Heart left ventricle (tissue), 16 donors: ENCODE measurements around the gene CTAG1A. TPM values are rescaled to one million over a fixed set of nuclear protein-coding genes. Genes with fewer than 3 reads are reported as not detected.

Experiments
- ATAC-seq, 4 donors: fragments of 200-7000 bp; cut with Tn5 transposase; one replicate each; pipeline ENCODE4 v1.9.1; 2020 to 2022; ENCODE audit warnings: moderate library complexity in 4 of 4, mild to moderate bottlenecking in 3 of 4, moderate number of reproducible peaks in 1 of 4
- DNase-seq, 5 donors: peaks; one replicate each; pipeline ENCODE4 v3.0.0-alpha.2; 2020
- H3K27ac ChIP-seq, 12 donors: fragments of 200-600 bp; sonication (generic) in 4 of 12; one replicate each; pipeline versions ENCODE4 v1.5.0 to v1.8.0; 2016 to 2022; ENCODE audit warnings: mild to moderate bottlenecking in 2 of 12
- H3K27me3 ChIP-seq, 9 donors: fragments of 200-600 bp; sonication (generic) in 2 of 9; one replicate each; pipeline versions ENCODE4 v1.5.1 to v1.8.0; 2016 to 2022; ENCODE audit warnings: mild to moderate bottlenecking in 3 of 9
- H3K36me3 ChIP-seq, 9 donors: fragments of 200-600 bp; sonication (generic) in 2 of 9; one replicate each; pipeline versions ENCODE4 v1.5.0 to v1.8.0; 2018 to 2022; ENCODE audit warnings: mild to moderate bottlenecking in 2 of 9
- H3K4me1 ChIP-seq, 12 donors: fragments of 200-600 bp; sonication (generic) in 4 of 12; one replicate each; pipeline versions ENCODE4 v1.5.0 to v1.8.0; 2016 to 2022; ENCODE audit warnings: mild to moderate bottlenecking in 3 of 12
- H3K4me3 ChIP-seq, 12 donors: fragments of 200-600 bp; sonication (generic) in 4 of 12; one replicate each; pipeline versions ENCODE4 v1.5.0 to v1.8.0; 2017 to 2022; ENCODE audit warnings: mild to moderate bottlenecking in 9 of 12, moderate library complexity in 4 of 12
- H3K9me3 ChIP-seq, 12 donors: fragments of 200-600 bp; sonication (generic) in 4 of 12; one replicate each; pipeline versions ENCODE4 v1.5.0 to v1.8.0; 2016 to 2022; ENCODE audit warnings: mild to moderate bottlenecking in 1 of 12
- CTCF ChIP-seq, 12 donors: fragments of 200-600 bp; sonication (generic) in 4 of 12; IDR thresholded peaks; one replicate each; pipeline versions ENCODE4 v1.5.0 to v1.8.0; 2018 to 2022; ENCODE audit warnings: antibody characterized with exemption in 12 of 12, mild to moderate bottlenecking in 5 of 12
- POLR2A ChIP-seq, 2 donors: fragments of 450-650 bp; IDR thresholded peaks; one replicate each; pipeline ENCODE4 v1.6.1; 2017; ENCODE audit warnings: antibody characterized with exemption in 2 of 2, mild to moderate bottlenecking in 2 of 2, moderate library complexity in 2 of 2
- WGBS, 4 donors: extraction: QIAGEN DNeasy Blood & Tissue Kit in 2 of 4; methylation state at CpG; one replicate each; pipeline versions ENCODE4 v1.1.5 to v1.1.7; 2013 to 2018; 5-methylcytosine and 5-hydroxymethylcytosine counted together
- intact Hi-C, 10 donors: fragments of 100-400 bp; cut with DNase I; formaldehyde crosslinking; loops; one replicate each; pipeline versions ENCODE4 v1.11.1 to v1.14.2; 2022
- polyA plus RNA-seq, 2 donors: library from polyadenylated mRNA; stranded (reverse); fragments of 200-250 nt; gene quantifications; one replicate each; pipeline ENCODE4 v1.2.3, GENCODE V29; 2013
- total RNA-seq, 9 donors: library from RNA; depleted of rRNA in 2 of 9; stranded (reverse); fragments of >200 nt in 2 of 9; fragmentation: NEBNext Ultra II Directional in 3 of 9; extraction: Animal tissue kit (Norgen Biotek cat#: 25700) in 3 of 9; gene quantifications; one replicate each; pipeline versions ENCODE4 v1.1.0 to v1.2.4, GENCODE V29; 2016 to 2023
- donor health status: ischemic (EF 13 %, LVEDD 7.1; RV severe dilation, severe dysfunction).
- donor health status: healthy with polysubstance abuse.
- donor health status: DM: no; HTN: yes; CAD: no.
- donor health status: DM: no; HTN: no; CAD: no.
- donor health status: ischemic (EF 25% LVEDD 6.9; RV normal size, moderate dysfunction).
- donor health status: ischemic (EF 25% LVEDD 5.7; RV mildly dilated, moderate dysfunction).
- donor health status: healthy.
- donor health status: DM: yes; HTN: yes; CAD: no.
- donor health status: ischemic (EF 35%, LVEDD 5.7; RV mildly dilated, moderate dysfunction).
- donor health status: nonischemic (EF 11% LVEDD 7.7; RV severe dilation, severe dysfunction).
- donor health status: DM: yes; HTN: yes; CAD: no.
- donor health status: PGD.
- donor health status: ischemic (EF 29% LVEDD 5.4; RV normal size, mild dysfunction).
- donor health status: nonischemic (EF 23%, LVEDD 6.1; RV moderate dilation, normal function).

Gene CTAG1A
- total and polyA plus RNA-seq, 11 donors = not detected

GRCh38 chrX:154545673-154546274 lies 39.2 kb upstream of the CTAG1A start:
- peaks cover 0 to 66% (median 18%) of the 10 kb centered on the region in 12 donors for H3K4me1 ChIP-seq
- 90 to 96% (median 95%) methylated on average over 17 of the region's 17 CpGs for WGBS, 4 donors

GRCh38 chrX:154546354-154547244 lies 38.3 kb upstream of the CTAG1A start, which contains the start of gene G6PD:
G6PD (minus strand) TSS chrX:154546846; CDS start chrX:154546155, 691 bp downstream.
- H3K9me3 ChIP-seq = peaks cover 0 to 13% (median 0%) of the 10 kb centered on the region in 12 donors
- peaks cover 0 to 4% (median 0%) of the 10 kb centered on the region in 9 donors for H3K27me3 ChIP-seq
- H3K27ac ChIP-seq = peak within 1 kb of the TSS; percentile 67 to 98 (median 90)
- WGBS, 4 donors = 1 to 47% (median 23%) methylated on average over 37 to 91 of the region's 92 CpGs
- ATAC-seq (peak; percentile 26 to 85 (median 69)), DNase-seq (peak in 3 of 5 donors; percentile 75 to 76 (median 76))
- intact Hi-C loops = no loop called here
- TF ChIP-seq POLR2A (IDR thresholded peaks at IDR 0.05) = peak in 1 of 2 donors; percentile 30
- TF ChIP-seq CTCF (IDR thresholded peaks at IDR 0.05) = peak in 1 of 12 donors; percentile 9
- H3K36me3 ChIP-seq = peaks cover 0 to 7% (median 0%) of the 10 kb centered on the region in 9 donors
- H3K4me1 ChIP-seq = peaks cover 0 to 58% (median 18%) of the 10 kb centered on the region in 12 donors
- H3K4me3 ChIP-seq = peak within 1 kb of the TSS; percentile 59 to 89 (median 72)

More at GRCh38 chrX:154545673-154546274, 39.2 kb upstream of the CTAG1A start:
- intact Hi-C loops = no loop called here
- H3K27ac ChIP-seq = no peak overlapping the region
- no peak for ATAC-seq
- no peak for DNase-seq
- TF ChIP-seq POLR2A (IDR thresholded peaks at IDR 0.05) (no peak), CTCF (IDR thresholded peaks at IDR 0.05) (no peak)
- peaks cover 0 to 13% (median 0%) of the 10 kb centered on the region in 12 donors for H3K9me3 ChIP-seq
- peaks cover 0 to 7% (median 0%) of the 10 kb centered on the region in 9 donors for H3K36me3 ChIP-seq
- H3K4me3 ChIP-seq = peak overlapping the region in 8 of 12 donors; percentile 64 to 89 (median 75)
- H3K27me3 ChIP-seq = peaks cover 0 to 4% (median 0%) of the 10 kb centered on the region in 9 donors

GRCh38 chrX:154547245-154548027 lies 37.5 kb upstream of the CTAG1A start, which contains the start of gene IKBKG:
IKBKG (plus strand) TSS chrX:154547620; CDS start chrX:154552003, 4,383 bp downstream.
- Histone ChIP-seq H3K4me1 (peaks cover 0 to 50% (median 12%) of the 10 kb centered on the region in 12 donors), H3K9me3 (peaks cover 0 to 13% (median 0%) of the 10 kb centered on the region in 12 donors)

More at GRCh38 chrX:154547245-154548027, 37.5 kb upstream of the CTAG1A start, which contains the start of gene IKBKG:
- Histone ChIP-seq H3K27ac (peak within 1 kb of the TSS; percentile 67 to 98 (median 90)), H3K4me3 (peak within 1 kb of the TSS; percentile 59 to 89 (median 72)), H3K36me3 (peaks cover 0 to 11% (median 0%) of the 10 kb centered on the region in 9 donors), H3K27me3 (peaks cover 0 to 2% (median 0%) of the 10 kb centered on the region in 9 donors)
- intact Hi-C loops = no loop called here
- WGBS, 4 donors = 1 to 44% (median 20%) methylated on average over 57 to 69 of the region's 69 CpGs
- peak; percentile 91 to 94 (median 92) for DNase-seq
- peak; percentile 94 to 96 (median 94) for ATAC-seq
- TF ChIP-seq CTCF (IDR thresholded peaks at IDR 0.05) = no peak
- TF ChIP-seq POLR2A (IDR thresholded peaks at IDR 0.05) = peak in 1 of 2 donors; percentile 26
